SK-N-SH treated with all-trans-retinoic acid at 6 μM for 48 hours (cell line): ENCODE measurements around the gene EIF4H.
"Not testable (repeated sequence)": the region's sequence is repeated elsewhere in the genome, so short reads cannot be mapped to it uniquely, and the experiment has no call there.

Experiments used
- ATAC-seq: fragments of 200-7000 bp; cut with Tn5 transposase; 3 replicates; pipeline ENCODE4 v1.9.1; 2020; ENCODE audit warnings: mild to moderate bottlenecking, moderate library complexity
- ARNTL ChIP-seq: fragments of 450-650 bp; formaldehyde crosslinking; IDR thresholded peaks from 2 replicates; pipeline ENCODE4 v1.5.0; 2020; ENCODE audit warnings: low read depth, mild to moderate bottlenecking, moderate library complexity, borderline replicate concordance
- CSDC2 ChIP-seq: fragments of 250-450 bp; sonication (Bioruptor Pico); IDR thresholded peaks from 2 replicates; pipeline ENCODE4 v1.5.0; 2020; ENCODE audit warnings: mild to moderate bottlenecking, moderate library complexity
- ESRRG ChIP-seq: fragments of 250-450 bp; sonication (Bioruptor Pico); IDR thresholded peaks from 2 replicates; pipeline ENCODE4 v1.6.1; 2021; ENCODE audit warnings: mild to moderate bottlenecking
- GLIS3 ChIP-seq: fragments of 250-450 bp; sonication (Bioruptor Pico); IDR thresholded peaks from 2 replicates; pipeline ENCODE4 v1.5.0; 2020; ENCODE audit warnings: mild to moderate bottlenecking, moderate library complexity
- ISL1 ChIP-seq: fragments of 250-450 bp; sonication (Bioruptor Pico); IDR thresholded peaks from 2 replicates; pipeline ENCODE4 v2.1.2; 2022; ENCODE audit warnings: mild to moderate bottlenecking, moderate library complexity
- OSR1 ChIP-seq: fragments of 250-450 bp; sonication (Bioruptor Pico); IDR thresholded peaks from 2 replicates; pipeline ENCODE4 v1.8.0; 2022; ENCODE audit warnings: moderate library complexity, mild to moderate bottlenecking, inconsistent platforms
- PPARA ChIP-seq: fragments of 250-450 bp; sonication (Bioruptor Pico); IDR thresholded peaks from 2 replicates; pipeline ENCODE4 v1.5.0; 2020; ENCODE audit warnings: mild to moderate bottlenecking, borderline replicate concordance
- RARB ChIP-seq: fragments of 250-450 bp; sonication (Bioruptor Pico); IDR thresholded peaks from 2 replicates; pipeline ENCODE4 v1.8.0; 2021; ENCODE audit warnings: mild to moderate bottlenecking, moderate library complexity
- TCF4 ChIP-seq: fragments of 250-450 bp; sonication (Bioruptor Pico); IDR thresholded peaks from 2 replicates; pipeline ENCODE4 v1.8.0; 2021; ENCODE audit warnings: mild to moderate bottlenecking, moderate library complexity, borderline replicate concordance
- TOX ChIP-seq: fragments of 250-450 bp; sonication (Bioruptor Pico); IDR thresholded peaks from 2 replicates; pipeline ENCODE4 v1.8.0; 2021; ENCODE audit warnings: mild to moderate bottlenecking, moderate library complexity, borderline replicate concordance
- ZFP3 ChIP-seq: fragments of 250-450 bp; sonication (Bioruptor Pico); IDR thresholded peaks from 2 replicates; pipeline ENCODE4 v1.5.0; 2020; ENCODE audit warnings: mild to moderate bottlenecking, moderate library complexity
- ZFP30 ChIP-seq: fragments of 450-650 bp; formaldehyde crosslinking; IDR thresholded peaks from 2 replicates; pipeline ENCODE4 v1.5.0; 2022; ENCODE audit warnings: mild to moderate bottlenecking, moderate library complexity
- ZNF565 ChIP-seq: fragments of 450-650 bp; formaldehyde crosslinking; conservative IDR thresholded peaks from 2 replicates; pipeline ENCODE4 v1.5.0; 2020; ENCODE audit warnings: low read depth, mild to moderate bottlenecking, moderate library complexity
- ZNF70 ChIP-seq: fragments of 450-650 bp; formaldehyde crosslinking; IDR thresholded peaks from 2 replicates; pipeline ENCODE4 v1.5.0; 2020; ENCODE audit warnings: mild to moderate bottlenecking, moderate library complexity
- ZNF8 ChIP-seq: fragments of 450-650 bp; formaldehyde crosslinking; IDR thresholded peaks from 2 replicates; pipeline ENCODE4 v1.5.0; 2020; ENCODE audit warnings: mild to moderate bottlenecking, moderate library complexity
- TF ChIP-seq, protein P1 (sequence below): fragments of 250-450 bp; sonication (Bioruptor Pico); IDR thresholded peaks from 2 replicates; pipeline ENCODE4 v1.5.0; 2020; ENCODE audit warnings: mild to moderate bottlenecking, moderate library complexity
- TF ChIP-seq, protein P2 (sequence below): fragments of 250-450 bp; sonication (Bioruptor Pico); IDR thresholded peaks from 2 replicates; pipeline ENCODE4 v1.5.1; 2020; ENCODE audit warnings: low read depth, mild to moderate bottlenecking, moderate library complexity
- TF ChIP-seq, protein P3 (sequence below): fragments of 250-450 bp; sonication (Bioruptor Pico); IDR thresholded peaks from 2 replicates; pipeline ENCODE4 v1.5.1; 2021; ENCODE audit warnings: mild to moderate bottlenecking, moderate library complexity
- TF ChIP-seq, protein P4 (sequence below): fragments of 250-450 bp; sonication (Bioruptor Pico); IDR thresholded peaks from 2 replicates; pipeline ENCODE4 v1.8.0; 2021; ENCODE audit warnings: low read depth, mild to moderate bottlenecking, moderate library complexity, borderline replicate concordance
- TF ChIP-seq, protein P5 (sequence below): fragments of 250-450 bp; sonication (Bioruptor Pico); IDR thresholded peaks from 2 replicates; pipeline ENCODE4 v1.8.0; 2020; ENCODE audit warnings: mild to moderate bottlenecking, moderate library complexity, borderline replicate concordance

EIF4H gene

DNA sequence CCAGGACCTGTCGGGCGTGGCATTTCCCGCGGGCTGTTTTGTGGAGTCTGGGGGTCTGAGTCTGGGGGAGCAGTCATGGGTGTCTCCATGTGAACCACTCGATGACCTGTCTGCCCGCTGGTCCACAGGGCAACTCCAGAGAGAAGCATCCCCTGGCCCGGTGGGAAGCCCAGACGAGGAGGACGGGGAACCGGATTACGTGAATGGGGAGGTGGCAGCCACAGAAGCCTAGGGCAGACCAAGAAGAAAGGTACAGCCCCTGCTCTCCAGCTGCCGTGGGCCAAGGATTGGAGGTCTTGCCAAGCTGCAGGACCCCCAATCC lies 50.3 kb downstream of the EIF4H start (continued):
- TF ChIP-seq, protein P1, sequence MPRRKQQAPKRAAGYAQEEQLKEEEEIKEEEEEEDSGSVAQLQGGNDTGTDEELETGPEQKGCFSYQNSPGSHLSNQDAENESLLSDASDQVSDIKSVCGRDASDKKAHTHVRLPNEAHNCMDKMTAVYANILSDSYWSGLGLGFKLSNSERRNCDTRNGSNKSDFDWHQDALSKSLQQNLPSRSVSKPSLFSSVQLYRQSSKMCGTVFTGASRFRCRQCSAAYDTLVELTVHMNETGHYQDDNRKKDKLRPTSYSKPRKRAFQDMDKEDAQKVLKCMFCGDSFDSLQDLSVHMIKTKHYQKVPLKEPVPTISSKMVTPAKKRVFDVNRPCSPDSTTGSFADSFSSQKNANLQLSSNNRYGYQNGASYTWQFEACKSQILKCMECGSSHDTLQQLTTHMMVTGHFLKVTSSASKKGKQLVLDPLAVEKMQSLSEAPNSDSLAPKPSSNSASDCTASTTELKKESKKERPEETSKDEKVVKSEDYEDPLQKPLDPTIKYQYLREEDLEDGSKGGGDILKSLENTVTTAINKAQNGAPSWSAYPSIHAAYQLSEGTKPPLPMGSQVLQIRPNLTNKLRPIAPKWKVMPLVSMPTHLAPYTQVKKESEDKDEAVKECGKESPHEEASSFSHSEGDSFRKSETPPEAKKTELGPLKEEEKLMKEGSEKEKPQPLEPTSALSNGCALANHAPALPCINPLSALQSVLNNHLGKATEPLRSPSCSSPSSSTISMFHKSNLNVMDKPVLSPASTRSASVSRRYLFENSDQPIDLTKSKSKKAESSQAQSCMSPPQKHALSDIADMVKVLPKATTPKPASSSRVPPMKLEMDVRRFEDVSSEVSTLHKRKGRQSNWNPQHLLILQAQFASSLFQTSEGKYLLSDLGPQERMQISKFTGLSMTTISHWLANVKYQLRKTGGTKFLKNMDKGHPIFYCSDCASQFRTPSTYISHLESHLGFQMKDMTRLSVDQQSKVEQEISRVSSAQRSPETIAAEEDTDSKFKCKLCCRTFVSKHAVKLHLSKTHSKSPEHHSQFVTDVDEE (CRISPR knock-in tag) = no peak
- no peak for TF ChIP-seq ESRRG (CRISPR knock-in tag)
- no peak for TF ChIP-seq ZNF565 (CRISPR knock-in tag)
- TF ChIP-seq OSR1 (CRISPR knock-in tag) = no peak
- TF ChIP-seq TOX (CRISPR knock-in tag) = no peak
- no peak for TF ChIP-seq ZFP30
- no peak for TF ChIP-seq GLIS3
- TF ChIP-seq ARNTL (CRISPR knock-in tag) = no peak
- TF ChIP-seq TCF4 = no peak
- TF ChIP-seq, protein P2, sequence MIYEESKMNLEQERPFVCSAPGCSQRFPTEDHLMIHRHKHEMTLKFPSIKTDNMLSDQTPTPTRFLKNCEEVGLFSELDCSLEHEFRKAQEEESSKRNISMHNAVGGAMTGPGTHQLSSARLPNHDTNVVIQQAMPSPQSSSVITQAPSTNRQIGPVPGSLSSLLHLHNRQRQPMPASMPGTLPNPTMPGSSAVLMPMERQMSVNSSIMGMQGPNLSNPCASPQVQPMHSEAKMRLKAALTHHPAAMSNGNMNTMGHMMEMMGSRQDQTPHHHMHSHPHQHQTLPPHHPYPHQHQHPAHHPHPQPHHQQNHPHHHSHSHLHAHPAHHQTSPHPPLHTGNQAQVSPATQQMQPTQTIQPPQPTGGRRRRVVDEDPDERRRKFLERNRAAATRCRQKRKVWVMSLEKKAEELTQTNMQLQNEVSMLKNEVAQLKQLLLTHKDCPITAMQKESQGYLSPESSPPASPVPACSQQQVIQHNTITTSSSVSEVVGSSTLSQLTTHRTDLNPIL (CRISPR knock-in tag) = no peak

DNA sequence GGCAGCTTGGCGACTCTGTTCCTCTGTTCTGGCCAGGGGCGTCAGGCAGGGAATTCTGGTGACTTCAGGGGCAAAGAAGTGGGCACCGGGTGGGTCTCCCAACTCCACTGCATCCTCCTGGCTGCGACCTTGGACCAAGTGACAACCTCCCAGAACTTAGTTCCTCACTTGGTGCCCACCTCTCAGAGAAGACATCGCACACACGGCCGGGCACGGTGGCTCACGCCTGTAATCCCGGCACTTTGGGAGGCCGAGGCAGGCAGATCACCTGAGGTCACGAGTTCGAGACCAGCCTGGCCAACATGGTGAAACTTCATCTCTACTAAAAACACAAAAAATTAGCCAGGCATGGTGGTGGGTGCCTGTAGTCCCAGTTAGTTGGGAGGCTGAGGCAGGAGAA lies 50.8 kb downstream of the EIF4H start:
- not testable (repeated sequence) for ATAC-seq

DNA sequence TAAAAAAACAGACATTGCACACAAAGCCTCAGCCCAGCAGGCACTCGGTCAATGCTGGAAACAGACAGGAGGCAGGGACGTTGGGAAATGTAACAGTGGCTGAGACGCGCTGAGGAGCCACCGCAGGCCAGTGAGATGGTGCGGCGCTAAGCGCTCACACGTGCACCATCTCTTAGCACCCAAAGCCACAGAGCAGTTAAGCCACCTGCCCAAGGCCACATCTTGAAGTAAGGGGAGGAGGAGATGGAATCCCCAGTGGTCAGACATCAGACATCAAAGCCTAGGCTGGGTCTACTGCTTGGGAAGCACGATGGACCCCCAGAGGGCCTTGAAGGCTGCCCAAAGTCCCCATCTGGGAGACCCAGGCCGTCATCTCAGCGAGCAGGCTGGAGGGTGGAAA lies 51.2 kb downstream of the EIF4H start:
- no peak for ATAC-seq
- TF ChIP-seq, protein P3, sequence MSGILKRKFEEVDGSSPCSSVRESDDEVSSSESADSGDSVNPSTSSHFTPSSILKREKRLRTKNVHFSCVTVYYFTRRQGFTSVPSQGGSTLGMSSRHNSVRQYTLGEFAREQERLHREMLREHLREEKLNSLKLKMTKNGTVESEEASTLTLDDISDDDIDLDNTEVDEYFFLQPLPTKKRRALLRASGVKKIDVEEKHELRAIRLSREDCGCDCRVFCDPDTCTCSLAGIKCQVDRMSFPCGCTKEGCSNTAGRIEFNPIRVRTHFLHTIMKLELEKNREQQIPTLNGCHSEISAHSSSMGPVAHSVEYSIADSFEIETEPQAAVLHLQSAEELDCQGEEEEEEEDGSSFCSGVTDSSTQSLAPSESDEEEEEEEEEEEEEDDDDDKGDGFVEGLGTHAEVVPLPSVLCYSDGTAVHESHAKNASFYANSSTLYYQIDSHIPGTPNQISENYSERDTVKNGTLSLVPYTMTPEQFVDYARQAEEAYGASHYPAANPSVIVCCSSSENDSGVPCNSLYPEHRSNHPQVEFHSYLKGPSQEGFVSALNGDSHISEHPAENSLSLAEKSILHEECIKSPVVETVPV (CRISPR knock-in tag) = no peak
- TF ChIP-seq, protein P1 (CRISPR knock-in tag) = no peak
- TF ChIP-seq, protein P4, sequence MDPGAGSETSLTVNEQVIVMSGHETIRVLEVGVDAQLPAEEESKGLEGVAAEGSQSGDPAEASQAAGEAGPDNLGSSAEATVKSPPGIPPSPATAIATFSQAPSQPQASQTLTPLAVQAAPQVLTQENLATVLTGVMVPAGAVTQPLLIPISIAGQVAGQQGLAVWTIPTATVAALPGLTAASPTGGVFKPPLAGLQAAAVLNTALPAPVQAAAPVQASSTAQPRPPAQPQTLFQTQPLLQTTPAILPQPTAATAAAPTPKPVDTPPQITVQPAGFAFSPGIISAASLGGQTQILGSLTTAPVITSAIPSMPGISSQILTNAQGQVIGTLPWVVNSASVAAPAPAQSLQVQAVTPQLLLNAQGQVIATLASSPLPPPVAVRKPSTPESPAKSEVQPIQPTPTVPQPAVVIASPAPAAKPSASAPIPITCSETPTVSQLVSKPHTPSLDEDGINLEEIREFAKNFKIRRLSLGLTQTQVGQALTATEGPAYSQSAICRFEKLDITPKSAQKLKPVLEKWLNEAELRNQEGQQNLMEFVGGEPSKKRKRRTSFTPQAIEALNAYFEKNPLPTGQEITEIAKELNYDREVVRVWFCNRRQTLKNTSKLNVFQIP (CRISPR knock-in tag) = no peak
- no peak for TF ChIP-seq CSDC2
- no peak for TF ChIP-seq ARNTL (CRISPR knock-in tag)
- TF ChIP-seq TOX (CRISPR knock-in tag) = no peak
- TF ChIP-seq, protein P2 (CRISPR knock-in tag) = no peak
- no peak for TF ChIP-seq ISL1
- TF ChIP-seq TCF4 = no peak
- TF ChIP-seq ZNF70 (CRISPR knock-in tag) = no peak
- TF ChIP-seq GLIS3 = no peak
- TF ChIP-seq OSR1 (CRISPR knock-in tag) = no peak
- no peak for TF ChIP-seq ZFP3 (CRISPR knock-in tag)
- TF ChIP-seq, protein P5, sequence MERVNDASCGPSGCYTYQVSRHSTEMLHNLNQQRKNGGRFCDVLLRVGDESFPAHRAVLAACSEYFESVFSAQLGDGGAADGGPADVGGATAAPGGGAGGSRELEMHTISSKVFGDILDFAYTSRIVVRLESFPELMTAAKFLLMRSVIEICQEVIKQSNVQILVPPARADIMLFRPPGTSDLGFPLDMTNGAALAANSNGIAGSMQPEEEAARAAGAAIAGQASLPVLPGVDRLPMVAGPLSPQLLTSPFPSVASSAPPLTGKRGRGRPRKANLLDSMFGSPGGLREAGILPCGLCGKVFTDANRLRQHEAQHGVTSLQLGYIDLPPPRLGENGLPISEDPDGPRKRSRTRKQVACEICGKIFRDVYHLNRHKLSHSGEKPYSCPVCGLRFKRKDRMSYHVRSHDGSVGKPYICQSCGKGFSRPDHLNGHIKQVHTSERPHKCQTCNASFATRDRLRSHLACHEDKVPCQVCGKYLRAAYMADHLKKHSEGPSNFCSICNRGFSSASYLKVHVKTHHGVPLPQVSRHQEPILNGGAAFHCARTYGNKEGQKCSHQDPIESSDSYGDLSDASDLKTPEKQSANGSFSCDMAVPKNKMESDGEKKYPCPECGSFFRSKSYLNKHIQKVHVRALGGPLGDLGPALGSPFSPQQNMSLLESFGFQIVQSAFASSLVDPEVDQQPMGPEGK = no peak
- no peak for TF ChIP-seq PPARA (CRISPR knock-in tag)
- no peak for TF ChIP-seq ZNF565 (CRISPR knock-in tag)
- no peak for TF ChIP-seq ZNF8 (CRISPR knock-in tag)
- TF ChIP-seq ZFP30 = no peak
- no peak for TF ChIP-seq RARB (CRISPR knock-in tag)
